ENCODE results near the gene COL4A6.
"Not testable (repeated sequence)": the region's sequence is repeated elsewhere in the genome, so short reads cannot be mapped to it uniquely, and the experiment has no call there.

The COL4A6 gene

DNA sequence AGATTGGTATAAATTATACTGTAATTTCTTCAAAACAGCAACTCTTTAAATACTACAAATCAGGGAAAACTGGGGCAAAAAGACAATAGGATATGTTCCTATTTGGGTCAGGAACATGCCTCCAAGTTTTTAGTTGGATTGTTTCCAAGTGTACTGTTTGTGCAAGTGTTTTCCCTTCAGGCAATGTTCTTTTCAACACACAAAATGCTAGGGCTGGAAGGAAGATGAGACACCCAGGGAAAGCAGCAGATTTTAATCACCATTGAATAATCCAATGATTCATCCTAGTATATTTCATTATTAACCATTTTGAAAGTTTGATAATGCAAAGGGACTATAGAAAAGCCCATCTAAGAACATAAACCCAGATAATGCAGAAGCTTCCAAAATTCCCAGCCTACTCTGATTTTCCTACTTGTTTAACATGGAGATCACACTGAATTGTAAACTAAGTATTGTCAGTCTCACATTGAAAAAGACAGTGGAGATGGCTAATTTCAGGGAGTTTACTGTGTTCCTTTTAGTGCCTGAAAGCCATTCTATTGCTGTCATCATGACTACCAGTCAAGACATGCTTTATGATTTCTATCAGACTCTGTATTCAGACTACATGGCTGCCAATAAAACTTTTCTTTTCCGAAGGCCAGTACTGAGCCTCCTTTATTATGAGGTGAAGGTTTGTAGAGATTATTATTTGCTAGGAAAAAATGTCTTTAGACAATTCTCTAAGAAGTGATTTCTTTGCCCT, 38.6 kb downstream of the COL4A6 start:
- peak; percentile 33 for DNase-seq

DNA sequence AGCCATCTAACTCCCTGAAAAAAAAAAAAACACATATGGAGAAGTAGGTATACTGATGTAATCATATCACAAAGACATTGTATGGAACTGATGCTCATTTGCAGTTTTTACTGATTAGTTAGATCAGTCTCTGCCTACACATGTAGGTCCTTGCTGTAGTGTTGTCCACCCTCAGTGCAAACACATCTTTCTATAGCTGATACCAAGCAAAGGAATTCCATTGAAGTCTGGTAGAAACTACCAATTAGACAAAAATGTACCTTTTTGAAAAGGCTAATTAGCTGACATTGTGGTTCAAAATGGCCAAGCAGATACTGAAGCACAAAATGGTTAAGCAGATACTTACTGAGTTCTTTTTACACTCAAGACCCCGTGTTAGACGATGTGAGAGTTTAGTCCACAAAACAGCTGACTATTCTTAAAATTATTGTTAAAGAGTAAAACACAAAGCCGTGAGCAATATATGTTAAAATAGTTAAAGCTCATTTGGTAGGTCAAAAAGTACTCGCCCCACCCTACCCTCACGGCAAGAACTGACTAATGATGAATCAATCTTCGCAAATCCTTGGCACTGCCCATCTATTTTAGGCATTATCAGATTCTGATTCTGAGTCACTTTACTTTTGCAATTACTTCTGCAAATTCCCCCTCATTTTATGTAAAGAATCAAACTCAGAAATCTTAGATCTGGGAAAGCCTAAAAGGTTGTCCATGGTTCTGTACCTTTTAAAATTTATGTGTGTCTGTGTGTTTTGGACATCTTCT, 40.4 kb downstream of the COL4A6 start:
- DNase-seq = peak; percentile 4

DNA sequence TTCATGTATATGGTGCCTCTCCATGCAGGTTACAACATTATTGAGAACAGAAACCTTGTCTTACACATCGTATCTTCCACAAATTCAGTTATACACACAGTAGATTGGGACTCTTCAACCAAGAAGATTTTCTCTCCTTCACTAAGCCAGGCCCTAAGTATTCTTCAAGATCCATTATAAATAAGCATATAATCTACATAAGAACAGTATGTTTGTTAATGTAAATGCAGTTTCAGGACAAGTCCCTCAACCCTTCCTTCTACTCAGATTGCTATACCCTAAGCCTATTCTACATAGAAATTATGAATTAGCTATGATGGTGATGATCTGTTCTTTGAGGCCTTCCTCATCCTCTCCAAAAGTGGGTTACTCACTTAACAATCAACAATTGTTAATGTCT, 41.2 kb downstream of the COL4A6 start:
- DNase-seq = no peak

DNA sequence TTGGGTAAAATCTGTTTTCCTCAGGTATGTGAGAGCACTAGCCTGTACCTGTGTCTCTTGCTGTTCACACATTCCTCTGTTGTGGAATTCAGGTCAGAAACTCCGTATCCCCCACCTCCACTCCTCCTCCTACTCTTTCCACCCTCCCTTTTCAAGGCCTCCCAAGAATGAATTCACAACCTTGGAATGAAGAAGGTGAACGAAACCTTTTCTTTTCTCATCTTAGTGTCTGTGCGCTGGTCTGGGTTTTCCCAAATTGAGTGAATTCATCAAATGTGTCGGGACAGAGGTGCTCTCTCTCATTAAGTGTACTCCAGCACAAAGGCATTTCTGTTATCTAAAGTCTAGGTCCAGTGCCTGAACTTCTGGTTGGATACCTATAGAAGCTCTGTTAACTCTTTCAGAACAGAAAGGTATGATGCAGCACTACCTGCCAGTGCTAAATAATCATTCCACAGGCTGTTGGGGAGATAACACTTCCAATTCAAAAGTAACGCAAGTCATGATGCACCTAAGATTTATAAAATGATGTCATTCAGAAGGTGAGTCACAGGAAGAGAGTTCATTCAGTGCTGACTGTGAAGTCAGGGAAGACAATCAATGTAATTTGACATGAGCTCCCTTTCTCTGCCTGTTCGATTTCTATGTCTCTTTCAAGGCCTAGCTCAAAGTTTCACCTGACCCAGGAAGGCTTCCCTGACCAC, 41.9 kb downstream of the COL4A6 start:
- no peak for DNase-seq

DNA sequence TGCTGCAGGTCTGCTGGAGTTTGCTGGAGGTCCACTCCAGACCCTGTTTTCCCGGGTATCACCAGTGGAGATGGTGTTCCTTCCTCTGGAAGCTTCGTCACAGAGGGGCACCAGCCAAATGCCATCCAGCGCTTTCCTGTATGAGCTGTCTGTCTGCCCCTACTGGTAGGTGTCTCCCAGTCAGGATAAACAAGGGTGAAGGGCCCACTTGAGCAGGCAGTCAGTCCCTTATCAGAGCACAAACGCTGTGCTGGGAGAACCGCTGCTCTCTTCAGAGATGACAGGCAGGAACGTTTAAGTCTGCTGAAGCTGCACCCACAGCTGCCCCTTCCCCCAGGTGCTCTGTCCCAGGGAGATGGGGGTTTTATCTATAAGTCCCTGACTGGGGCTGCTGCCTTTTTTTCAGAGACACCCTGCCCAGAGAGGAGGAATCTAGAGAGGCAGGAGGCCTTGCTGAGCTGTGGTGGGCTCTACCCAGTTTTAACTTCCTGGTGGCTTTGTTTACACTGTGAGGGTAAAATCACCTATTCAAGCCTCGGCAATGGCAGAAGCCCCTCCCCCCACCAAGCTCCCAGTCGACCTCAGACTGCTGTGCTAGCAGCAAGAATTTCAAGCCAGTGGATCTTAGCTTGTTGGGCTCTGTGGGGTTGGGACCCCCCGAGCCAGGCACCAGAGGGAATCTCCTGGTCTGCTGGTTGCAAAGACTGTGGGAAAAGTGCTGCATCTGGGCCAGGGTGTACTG, 47.1 kb downstream of the COL4A6 start:
- not testable (repeated sequence) for DNase-seq

DNA sequence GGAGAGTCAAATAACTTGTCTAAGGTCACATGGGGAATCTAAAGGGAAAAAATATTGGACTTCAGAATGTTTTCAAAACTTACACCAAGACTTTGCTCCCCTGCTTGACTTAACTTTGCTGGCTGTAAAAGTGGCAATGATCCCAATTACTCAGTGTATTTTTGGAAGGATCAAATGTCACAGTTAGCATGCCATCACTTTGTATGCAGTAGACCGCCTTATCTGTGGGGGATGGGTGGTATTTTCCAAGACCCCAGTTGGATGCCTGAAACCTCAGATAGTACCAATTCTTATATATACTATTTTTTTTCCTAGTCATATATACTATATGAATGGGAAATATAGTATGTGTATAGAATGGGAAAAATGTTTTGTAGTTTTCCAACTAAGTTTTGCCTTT, 53.4 kb downstream of the COL4A6 start:
- DNase-seq = no peak

DNA sequence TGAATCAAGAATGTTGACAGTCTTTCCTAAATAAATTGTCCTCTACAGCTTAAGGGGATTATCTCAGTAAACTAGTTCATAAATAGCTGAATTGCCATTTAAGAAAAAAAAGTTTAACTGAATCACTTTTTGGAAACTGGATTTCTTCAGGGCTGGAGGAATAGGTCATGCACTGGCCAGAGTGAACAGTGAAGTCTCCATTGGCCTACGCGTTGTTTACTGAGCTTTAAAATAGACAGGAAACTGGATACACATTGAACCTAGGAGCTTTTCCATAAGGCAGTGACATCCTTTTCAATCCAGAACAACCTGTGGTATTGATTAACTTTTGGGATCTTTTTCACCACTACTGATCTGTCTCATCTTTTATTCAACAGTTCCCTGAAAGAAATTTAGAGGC, 58.0 kb downstream of the COL4A6 start:
- DNase-seq = no peak

DNA sequence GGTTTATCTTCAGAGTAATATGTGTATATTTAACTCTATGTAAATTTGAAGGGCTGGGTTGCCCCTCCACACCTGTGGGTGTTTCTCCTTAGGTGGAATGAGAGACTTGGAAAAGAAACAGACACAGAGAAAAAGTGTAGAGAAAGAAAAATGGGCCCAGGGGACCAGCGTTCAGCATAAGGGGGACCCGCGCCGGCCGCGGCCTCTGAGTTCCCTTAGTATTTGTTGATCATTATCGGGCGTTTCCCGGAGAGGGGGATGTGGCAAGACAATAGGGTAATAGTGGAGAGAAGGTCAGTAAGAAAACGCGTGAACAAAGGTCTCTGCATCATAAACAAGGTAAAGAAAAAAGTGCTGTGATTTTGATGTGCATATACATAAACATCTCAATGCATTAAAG, 61.4 kb downstream of the COL4A6 start:
- not testable (repeated sequence) for DNase-seq

DNA sequence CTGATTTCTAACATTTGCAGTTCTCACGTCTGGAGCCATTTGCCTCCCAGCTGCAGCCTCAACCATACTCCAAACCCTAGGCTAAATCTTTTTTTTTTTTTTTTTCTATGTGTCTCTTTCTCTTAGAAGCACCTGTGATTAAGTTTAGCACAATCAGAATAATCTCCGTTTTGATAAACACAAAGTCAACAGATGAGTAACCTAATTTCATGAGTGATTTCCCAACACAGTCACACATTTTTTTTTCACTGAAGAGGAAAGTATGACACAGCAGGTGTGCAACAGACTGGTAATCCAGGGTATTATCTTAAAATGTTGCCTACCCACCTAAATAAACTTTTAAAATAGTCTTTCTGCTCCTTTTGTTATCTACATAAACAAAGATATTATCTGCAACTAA, 62.6 kb downstream of the COL4A6 start:
- not testable (repeated sequence) for DNase-seq

DNA sequence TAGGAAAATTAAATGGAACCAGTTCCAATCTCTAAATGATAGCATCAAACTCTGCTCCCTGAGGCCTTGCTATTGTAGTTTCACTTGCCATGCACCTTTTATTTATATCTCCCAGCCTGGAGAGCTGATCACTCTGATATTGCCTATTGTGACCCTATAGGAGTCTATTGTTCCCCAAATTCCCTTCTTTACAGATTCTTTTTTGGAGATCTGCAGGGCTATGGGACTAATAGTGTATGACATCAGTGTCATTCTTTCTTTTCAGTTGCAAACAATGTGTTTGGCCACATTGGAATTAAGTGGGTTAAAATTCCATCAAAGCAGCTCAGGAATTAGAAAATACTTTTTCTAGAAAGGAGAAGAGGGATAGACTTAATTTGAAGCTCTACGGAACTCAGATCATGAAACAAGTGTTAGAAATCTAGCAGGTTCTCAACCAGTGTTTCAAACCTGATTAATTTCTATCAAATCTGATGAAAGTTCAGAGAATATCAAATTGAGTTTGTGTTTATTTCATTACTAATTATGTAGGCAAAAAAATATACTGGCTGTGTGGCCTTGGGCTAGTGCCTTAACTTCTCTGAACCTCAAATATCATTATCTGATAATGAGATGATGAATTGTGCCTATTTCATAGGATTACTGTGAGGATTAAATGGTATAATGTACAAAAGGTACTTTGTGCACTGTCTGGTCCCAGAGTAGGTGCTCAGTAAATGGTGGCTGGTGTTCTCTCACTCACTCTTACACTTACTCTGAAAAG, 71.4 kb downstream of the COL4A6 start:
- DNase-seq = no peak

DNA sequence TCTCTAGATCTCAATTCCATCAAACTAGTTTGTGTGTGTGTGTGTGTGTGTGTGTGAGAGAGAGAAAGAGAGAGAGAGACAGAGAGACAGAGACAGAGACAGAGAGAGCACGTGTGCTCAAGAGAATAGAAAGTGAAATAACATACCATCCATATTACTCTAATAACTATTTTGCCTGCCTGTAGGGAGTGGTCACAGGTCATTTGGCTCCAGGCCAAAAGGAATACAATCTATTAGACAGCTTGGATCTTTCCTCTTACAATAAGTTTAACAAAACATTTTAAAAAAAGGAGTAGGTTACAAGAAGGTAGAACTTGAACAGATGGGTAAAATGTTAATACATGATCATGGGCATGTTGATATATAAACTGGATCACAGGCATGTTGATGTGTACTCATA, 76.2 kb downstream of the COL4A6 start:
- peak; percentile 1 for DNase-seq

DNA sequence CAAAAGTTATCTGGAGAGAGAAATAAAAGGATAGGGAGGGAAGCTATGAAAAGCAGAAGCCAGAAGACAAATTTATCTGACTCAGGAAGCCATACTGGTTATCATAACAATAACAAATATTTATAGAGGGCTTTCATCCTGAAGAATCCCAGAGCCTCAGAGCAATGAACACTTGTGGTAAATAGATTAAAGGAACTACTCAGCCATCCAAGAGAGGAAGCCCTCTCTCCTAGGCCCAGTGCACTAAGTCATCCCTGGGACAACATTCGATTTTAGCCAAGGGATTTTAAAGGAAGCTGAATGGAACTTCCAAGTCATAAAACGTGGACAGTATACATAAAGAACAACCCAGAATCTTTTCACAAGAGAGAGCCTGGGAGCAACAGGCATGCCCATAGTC, 76.9 kb downstream of the COL4A6 start:
- no peak for DNase-seq

DNA sequence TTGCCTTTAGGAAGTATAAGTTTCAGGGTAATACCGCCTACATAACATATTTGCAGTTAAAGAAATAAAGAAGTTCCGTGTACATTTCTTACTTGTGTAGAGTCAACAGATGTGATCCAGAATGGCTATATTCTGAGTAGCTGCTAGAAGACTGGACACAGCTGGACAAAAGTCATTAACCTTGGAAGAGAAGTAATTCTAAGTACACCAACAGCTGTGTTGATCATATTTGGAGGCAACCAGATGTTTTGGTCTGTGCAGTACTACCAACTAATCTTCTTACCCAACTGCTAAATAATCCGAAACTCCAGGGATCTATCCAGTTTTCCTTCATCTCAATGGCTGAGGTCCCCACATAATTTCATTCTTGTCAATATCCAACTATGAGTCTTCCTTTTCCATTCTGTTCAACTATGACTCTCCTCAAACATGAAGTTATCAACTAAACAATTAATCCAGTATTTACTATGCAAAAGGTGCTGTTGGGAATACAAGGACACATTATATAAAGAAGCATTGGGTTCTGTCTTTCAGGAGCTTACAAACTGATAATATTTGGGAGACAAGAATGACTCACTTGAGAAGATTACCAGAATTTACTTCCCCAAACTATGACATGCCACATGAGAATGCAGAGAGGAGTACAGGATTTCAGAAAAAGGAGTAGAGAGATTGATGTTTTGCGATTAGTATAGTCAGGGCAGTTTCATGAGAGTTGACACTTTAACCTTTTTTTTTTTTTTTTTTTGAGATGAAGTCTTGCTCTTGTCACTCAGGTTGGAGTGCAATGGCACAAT, 78.2 kb downstream of the COL4A6 start:
- DNase-seq = peak; percentile 4

DNA sequence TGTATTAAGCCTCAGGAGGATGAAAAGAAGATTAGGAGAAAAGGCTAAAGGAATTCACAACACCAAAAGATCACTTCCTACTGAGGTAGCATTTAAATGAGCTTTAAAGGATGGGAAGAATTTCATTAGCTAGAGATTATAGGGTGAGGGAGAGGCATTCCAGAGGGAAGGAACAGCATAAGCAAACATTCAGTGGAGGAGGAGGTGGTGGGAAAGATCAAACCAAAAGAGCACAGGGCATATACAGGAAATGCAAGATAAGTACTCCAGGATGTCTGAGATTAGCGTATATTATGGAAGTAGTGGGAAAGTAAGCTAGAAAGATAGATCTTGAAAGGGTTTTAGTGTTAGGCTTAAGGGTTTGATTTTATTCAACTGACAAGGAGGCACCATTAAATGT, 84.8 kb downstream of the COL4A6 start:
- DNase-seq = no peak

DNA sequence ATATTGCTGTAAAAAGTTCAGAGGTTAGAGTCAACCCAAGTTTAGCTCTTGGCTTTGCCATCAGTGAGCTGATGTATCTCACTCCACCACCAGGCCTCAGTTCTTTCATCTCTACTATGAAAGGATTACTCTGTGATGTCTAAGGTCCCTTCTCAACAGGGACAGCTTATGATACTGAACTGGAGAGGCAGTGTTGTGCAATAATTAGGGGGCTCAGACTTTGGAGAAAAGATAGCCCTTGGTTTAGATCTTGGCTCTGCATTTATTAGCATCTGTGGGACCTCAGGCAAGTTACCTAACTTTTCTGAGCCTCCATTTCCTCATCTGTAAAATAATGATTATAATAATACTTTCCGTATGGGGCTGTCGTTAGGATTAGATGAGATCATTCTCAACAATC, 89.0 kb downstream of the COL4A6 start:
- DNase-seq = no peak

DNA sequence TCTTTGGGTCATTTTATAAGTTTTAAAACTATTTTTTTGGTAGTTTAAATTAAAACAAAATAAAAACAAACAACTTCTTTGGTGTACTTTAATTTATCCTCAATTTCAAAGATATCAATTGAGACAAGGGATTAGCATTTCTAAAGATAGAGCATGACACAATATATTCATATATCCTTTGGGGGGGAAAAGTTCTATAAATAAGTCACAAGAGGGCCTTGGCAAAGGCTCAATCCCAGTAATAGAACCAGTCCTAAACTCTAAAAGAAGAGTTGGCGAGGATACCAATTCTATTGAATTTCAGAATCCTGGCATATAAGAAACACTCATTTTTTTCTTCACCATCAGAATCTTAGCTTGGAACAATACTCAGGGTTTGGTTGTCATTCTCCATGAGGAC, 89.7 kb downstream of the COL4A6 start:
- DNase-seq = no peak

DNA sequence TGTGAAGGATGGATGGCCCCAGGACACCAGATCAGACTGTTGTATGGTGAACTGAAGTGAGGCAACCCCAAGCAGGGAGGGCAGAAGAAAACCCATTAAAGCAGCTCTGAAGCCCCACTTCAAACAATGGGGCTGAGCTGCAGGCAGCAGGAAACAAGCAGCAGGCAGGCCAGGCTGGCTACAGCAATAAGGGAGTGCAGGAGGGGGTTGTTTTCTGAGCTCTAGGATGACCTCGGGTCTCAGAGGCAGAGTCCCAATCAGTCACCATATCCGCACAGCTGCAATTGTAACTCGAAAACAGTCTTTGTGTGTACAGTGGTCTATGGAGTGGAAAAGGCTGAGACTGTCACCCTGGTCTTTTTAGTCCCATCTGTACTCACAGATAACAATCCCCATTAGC, 90.4 kb downstream of the COL4A6 start:
- no peak for DNase-seq

DNA sequence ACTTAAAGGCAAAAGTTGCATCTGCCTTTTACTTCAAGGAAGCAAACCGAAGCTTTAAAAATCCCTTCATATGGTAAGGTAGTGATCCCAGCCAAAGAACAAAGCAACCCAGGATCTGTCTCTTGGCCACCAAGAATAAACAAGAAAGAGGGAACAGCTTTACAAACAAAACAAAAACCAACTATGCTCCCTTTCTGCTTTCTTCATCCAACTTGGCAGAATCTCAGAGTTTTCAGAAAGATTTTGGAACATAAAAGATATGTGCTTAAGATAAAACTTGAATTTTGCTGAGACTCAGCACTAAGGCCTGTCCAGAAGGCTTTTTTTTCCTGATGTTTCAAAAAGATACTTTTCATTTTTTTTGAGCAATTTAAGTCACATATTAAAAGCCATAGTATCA, 94.0 kb downstream of the COL4A6 start:
- no peak for DNase-seq

DNA sequence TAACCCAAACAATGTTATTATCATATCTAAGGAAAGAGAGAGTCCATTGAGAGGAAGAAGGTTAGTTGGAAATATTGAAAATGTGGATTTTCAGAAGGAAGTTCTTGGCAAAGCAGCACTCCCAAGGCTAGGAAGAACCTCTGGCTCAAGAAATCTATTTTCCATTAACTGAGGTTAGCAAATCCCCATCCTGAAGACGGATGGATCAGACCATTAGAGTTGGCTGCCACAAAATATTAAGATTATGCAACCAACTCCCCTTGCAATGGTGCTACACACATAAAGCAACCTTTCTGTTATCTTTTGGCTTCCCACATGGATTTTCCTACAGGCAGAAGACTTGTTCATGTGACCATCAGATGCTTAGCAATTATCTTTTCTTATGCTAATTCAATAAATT, 96.3 kb downstream of the COL4A6 start:
- no peak for DNase-seq

DNA sequence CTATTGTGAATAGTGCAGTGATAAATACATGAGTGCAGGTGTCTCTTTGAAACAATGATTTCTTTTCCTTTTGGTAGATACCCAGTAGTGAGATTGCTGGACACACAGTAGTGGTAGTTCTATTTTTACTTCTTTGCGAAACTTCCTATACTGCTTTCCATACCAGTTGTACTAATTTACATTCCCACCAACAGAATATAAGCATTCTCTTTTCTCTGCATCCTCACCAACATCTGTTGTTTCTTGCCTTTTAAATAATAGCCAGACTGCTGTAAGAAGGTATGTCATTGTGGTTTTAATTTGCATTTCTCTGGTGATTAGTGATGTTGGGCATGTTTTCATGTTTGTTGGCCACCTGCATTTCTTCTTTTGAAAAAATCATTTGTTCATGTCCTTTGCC, 105.9 kb downstream of the COL4A6 start:
- no peak for DNase-seq

Measured in fibroblast of skin of scalp (primary cell).